ENCODE results near the gene CSNK1D.
"Not testable (repeated sequence)": the region's sequence is repeated elsewhere in the genome, so short reads cannot be mapped to it uniquely, and the experiment has no call there.

Gene CSNK1D

DNA sequence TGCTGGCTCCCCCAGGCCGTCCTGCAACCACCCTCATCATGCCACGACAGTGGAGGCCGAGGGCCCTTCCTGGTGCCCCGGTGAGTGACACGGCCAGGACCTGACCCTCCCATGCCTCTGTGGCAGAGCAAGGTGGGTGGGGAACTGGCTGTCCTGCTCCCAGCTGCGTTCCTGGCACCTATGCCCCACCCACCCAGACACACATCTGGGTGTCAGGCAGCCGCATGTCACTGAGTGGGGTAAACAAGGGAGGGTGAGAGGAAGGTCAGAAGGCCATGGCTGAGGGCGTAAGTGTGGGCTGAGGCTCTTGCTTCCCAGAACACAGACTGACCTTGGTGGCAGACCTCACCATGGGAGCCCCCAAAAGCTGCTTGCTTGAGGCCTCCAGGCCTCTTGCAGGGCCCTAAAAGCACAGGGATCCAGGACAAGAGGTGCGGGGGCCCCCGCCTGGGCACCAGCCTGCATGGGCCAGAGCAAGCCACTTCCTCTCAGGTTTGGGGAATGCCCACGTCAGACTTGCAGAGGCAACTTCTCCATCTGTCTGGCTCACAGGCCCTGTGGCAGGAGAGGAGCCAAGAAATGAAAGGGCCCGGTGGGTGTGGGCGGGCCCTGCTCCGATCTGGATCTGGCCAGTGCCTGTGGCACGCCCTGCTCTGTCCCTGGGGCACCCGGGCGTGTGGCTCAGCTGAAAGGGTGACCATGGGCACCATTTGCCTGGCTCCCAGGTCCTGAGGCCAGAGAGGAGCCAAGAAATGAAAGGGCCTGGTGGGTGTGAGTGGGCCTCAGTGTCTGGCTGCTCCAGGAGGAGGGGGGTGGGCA lies 57.0 kb downstream of the CSNK1D start:
- peak; percentile 91 for DNase-seq (ENCODE audit: low spot score)
- FAIRE-seq: peak; percentile 82

DNA sequence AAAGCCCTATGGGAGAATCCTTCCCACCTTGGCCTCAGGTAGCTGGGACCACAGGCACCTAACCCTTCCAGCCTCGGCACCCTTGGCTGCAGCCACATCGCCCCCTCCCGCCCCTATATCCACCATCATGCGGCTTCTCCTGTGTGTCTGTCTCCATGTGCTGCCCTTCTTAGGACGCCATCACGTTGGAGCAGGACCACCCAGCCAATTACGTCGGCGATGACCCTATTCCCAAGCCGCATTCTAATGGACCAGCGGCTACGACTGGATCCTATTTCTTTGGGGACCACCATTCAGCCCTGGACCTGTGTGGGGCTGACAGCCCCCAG lies 57.6 kb downstream of the CSNK1D start:
- FAIRE-seq: no peak

DNA sequence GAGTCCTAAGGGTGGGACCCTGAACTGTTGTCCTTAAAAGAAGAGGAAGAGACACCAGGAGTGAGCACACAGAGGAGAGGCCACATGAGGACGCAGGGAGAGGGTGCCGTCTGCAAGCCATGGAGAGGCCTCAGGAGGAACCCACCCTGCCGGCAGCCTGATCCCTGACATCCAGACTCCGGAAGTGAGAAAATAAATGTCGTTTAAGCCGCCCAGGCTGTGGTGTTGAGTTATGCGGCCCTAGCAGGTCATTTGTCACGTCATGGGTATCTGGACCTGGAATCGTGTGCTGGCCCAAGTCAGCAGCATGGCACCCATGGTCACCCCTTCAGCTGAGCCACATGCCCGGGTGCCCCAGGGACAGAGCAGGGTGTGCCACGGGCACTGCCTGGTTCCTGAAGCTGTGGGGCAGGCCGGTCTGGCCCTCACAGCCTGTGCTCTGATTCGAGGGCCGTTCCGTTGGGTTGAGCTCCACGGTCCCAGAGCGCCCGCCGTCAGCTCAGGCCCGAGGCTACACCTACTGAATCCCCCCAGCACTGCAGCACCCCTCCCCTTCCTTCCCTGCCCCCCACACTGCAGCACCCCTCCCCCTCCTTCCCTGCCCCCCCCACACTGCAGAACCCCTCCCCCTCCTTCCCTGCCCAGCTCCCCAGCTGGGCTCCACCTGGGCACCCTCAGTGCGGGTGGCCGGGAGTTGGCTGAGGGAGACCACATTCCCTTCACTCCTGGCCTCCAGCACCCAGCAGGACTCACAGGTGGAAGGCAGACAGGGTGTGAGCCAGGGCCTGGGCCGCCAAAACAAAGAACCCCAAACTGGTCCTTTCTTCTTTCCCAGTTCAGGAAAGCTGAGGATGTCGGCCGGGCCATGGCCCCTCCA lies 58.2 kb downstream of the CSNK1D start:
- FAIRE-seq (no peak), DNase-seq (ENCODE audit: low spot score) (peak; percentile 36)

More for the DNA sequence above, 57.6 kb downstream of the CSNK1D start:
- no peak for DNase-seq (ENCODE audit: low spot score)

DNA sequence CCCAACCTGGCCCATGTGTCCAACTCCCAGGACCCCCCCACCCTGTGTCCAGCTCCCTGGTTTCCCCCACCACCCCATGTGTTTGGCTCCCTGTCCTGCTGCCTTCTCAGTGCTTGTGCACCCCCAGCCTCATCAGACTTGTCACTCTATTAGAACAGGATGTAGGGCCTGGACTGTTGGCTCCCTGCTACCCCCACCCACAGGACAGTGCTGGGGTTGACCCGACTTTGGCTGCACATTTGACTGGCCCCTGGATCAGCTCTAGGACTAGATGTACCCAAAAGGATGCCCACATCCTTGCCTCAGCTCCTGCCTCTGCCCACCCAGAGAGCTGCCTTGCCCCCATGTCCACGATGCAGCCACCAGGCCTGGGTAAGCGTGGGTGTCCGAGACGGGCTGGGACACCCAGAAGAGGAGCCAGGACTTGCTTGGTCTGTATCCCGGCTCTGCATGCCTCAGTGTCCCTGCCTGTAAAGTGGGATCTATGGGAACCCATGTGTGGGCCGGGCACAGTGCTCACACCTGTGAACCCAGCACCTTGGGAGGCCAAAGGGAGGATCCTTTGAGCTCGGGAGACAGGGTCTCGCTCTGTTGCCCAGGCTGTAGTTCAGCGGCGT lies 59.4 kb downstream of the CSNK1D start:
- DNase-seq (ENCODE audit: low spot score): no peak
- FAIRE-seq: no peak

DNA sequence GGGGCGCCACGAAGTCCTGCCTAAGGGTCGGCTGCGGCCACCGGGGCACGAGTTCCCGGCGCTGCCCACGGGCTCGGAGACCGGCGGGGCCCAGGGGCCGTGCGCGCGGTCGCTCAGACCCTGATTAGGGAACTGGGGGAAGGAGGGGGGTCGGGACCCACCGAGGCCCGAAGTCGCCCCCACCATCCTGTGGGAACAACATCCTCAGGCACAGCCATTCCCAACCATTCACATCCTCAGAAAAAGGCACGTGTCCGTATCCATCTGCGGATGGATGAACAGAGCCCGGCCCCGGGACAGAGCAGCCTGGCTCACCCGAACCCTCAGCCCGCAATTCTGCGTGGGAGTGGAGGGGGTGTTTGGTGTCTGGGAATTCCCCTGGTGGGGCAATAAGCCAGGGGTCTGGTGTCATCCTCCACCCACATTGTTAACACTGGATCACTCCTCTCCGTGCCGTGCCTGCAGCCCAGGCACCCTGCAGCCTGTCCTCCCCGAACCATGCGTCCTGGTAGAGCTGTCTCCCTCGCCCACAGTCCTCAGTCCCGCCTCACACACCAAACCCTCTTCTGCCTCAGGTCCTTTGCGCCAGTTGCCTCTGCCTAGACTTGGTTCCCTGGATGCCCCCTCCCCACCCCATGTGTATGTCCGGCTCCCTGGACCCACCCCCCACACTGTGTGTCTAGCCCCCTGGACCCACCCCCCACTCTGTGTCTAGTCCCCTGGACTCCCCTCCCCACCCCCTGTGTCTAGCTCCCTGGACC lies 60.1 kb downstream of the CSNK1D start:
- DNase-seq (ENCODE audit: low spot score): peak; percentile 92
- peak; percentile 79 for FAIRE-seq

DNA sequence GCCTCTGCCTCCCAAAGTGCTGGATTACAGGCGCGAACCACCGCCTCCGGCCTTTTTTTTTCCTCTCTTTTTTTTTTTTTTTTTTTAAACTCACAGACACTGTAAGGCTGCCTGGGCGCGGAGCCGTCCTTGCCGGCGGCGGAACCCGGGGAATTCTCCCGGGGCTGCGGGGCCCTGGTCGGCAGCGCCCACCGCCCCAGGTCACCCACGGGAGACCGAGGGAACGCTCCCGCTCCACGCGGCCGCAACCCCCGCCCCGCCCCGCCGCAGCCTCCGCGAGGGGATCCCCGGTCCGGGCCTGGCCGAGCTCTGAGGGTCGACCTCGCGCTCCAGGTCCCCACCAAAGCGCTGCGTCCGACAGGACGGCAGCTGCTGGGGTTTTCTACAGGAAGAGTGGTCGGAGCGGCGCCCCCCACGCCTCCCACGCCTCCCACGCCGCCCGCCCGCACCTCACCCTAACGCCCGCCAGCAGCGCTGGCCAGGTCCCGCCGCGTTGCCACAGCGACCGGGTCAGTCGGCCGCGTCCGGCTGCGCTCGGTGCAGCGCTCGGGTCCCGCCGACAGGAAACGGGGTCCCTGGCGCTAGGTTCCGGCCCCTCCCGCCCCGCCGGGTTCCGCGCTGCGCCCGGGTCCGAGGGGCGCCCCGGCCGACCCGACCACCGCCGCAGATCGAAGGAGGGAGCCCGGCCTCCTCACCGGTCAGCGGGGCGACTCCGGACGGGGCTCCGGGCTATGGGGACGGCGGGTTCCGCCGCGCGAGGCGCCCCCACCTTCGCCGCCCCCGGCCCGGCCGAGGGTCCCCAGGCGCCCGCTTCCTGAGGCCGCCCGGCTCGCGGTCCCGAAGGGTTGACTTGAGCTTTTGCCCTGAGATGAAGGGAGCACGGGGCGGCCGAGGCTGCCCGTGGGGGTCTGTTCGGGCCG lies 60.9 kb downstream of the CSNK1D start, which contains the start of gene CCDC57:
TSS of gene CCDC57 (minus strand) at position 512 of the 920 bp plus-strand sequence. CDS start 10,898 bp downstream, outside the sequence.
- FAIRE-seq: no peak
- peak; percentile 61 for DNase-seq (ENCODE audit: low spot score)

DNA sequence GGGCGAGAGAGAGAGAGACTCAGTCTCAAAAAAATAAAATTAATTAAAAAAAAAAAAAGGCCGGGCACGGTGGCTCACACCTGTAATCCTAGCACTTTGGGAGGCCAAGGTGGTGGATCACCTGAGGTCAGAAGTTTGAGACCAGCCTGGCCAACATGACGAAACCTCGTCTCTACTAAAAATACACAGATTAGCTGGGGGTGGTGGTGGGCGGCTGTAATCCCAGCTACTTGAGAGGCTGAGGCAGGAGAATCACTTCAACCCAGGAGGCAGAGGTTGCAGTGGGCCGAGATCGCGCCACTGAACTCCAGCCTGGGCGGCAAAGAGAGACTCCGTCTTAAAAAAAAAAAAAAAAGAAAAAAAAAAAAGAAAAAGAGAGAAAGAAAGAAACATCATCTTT lies 62.8 kb downstream of the CSNK1D start:
- not testable (repeated sequence) for DNase-seq (ENCODE audit: low spot score); FAIRE-seq

DNA sequence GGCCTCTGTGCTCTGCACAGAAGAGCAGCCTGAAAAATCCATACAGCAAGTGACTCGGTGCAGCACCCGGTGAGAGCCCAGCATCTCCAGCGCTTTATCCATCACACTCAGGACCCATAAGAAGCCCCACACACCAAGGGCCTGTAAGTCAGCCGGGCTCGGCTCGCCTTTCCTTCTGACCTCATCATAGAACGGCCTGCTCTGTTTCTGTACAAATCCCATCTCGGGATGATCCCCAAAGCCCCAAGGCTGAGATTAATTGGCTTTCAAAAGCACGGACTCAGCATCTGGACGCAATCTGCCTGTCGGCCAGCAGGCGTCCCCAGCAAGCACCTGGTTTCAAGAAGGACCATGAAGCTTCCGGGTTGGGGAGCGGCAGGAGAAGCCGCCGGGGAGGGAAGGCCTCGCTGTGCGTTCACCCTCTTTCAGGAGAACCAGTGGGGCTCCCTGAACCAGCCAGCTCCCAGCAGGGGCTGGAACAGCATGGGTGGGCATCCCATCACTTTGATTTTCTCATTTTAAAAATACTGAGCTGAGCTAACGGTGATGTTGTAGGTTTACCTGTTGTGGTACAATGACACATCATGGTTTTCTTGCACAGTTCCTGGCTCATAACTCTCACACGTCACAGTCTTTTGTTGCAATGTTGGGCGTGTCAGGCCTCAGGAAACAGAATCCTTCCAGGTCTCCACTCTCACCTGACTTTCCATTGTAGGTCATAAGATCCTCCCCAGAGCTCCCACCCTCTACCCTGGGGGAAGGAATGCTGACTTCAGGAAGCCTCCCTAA lies 67.6 kb downstream of the CSNK1D start:
- DNase-seq (ENCODE audit: low spot score): peak; percentile 78
- FAIRE-seq: peak; percentile 27

DNA sequence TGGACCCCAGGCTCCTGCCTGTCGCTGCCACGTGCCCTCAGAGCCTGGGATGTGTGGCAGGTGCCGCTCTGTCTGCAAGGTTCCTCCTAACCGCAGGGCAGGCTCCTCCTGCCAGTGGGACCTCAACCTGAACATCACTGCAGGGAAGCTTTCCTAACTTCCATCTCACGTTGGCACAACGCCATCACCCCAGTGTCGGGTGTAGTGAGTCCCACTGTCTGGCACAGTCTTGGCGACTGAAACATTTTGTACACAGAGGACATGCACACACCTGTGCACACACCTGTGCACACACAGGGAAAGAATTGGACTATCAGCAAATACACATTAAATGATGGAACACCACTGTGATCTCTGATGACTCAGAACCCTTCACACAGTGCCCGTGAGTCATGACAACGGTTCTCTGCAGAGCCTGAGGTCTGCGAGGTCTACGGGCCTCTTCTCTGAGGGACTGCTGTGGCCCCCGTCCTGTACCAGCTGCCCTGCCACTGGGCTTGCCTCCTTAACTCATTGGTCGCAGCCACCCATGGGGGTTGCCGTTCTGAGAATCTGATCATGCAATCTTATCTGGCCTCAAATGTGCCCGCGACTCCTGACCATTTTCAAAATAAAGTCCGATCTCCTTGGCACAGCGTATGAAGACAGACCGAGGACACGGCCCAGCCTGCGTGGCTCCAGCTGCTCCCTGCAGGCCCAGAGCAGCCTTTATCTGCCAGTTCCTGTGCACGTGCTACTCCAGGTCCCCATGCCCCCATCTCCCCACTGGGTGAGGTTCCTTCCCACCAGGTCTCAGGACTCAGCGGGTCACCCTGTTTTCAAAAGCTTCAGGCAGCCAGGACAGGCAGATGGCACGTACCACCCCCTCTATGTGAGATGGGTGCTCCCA lies 68.4 kb downstream of the CSNK1D start:
- FAIRE-seq (peak; percentile 79), DNase-seq (ENCODE audit: low spot score) (peak; percentile 83)

DNA sequence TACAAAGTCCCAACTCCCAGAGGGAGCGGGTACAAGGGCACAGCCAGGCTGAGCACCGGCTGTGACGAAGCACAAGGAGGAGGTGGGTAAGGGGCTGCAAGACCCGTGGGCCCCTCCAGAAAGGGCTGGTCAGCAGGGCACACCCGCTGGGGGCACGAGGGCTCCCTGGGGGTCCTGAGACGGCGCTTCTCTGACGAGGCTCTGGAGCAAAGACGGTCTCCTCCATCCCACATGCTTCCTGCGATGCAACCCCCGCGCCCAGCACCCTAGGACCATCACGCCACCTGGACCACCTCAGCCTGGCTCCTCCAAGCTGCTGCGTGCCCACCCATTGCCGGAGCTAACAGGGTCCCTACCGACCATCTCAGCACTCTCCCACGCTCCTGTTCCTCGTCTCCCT lies 69.6 kb downstream of the CSNK1D start:
- FAIRE-seq (no peak), DNase-seq (ENCODE audit: low spot score) (no peak)

DNA sequence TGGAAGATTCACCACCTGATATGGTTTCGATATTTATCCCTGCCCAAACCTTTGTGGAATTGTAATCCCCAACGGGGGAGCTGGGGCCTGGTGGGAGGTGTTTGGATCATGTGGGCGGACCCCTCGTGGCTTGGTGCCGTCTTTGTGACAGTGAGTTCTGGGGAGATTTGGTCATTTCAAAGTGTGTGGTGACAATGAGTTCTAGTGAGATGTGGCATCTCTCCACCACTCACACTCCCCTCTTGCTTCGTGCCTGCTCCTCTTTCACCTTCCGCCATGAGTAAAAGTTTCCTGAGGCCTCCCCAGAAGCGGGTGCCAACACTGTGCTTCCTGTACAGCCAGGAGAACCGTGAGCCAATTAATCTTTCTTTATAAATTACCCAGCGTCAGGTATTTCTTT lies 70.5 kb downstream of the CSNK1D start:
- DNase-seq (ENCODE audit: low spot score) (no peak), FAIRE-seq (no peak)

DNA sequence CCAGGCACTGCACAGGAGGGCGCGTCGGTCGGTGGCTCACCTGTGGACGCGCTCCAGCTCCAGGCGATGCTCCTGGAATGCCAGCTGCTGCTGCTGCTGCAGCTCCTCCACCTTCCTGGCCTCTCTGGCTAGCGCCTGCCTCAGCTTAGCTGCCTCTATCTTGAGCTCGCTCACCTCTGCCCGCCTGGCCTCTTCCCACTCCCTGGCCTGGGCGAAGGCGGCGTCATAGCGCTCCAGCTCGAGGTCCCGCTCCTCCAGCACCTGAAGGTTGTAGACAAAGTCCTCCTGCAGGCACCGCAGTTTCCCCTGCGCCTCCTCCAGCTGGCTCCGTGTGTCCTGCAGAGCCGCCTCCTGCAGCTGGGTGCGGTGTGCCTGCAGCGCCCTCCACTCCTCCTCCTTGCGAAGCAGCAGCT lies 72.0 kb downstream of the CSNK1D start:
- FAIRE-seq (no peak), DNase-seq (ENCODE audit: low spot score) (no peak)

DNA sequence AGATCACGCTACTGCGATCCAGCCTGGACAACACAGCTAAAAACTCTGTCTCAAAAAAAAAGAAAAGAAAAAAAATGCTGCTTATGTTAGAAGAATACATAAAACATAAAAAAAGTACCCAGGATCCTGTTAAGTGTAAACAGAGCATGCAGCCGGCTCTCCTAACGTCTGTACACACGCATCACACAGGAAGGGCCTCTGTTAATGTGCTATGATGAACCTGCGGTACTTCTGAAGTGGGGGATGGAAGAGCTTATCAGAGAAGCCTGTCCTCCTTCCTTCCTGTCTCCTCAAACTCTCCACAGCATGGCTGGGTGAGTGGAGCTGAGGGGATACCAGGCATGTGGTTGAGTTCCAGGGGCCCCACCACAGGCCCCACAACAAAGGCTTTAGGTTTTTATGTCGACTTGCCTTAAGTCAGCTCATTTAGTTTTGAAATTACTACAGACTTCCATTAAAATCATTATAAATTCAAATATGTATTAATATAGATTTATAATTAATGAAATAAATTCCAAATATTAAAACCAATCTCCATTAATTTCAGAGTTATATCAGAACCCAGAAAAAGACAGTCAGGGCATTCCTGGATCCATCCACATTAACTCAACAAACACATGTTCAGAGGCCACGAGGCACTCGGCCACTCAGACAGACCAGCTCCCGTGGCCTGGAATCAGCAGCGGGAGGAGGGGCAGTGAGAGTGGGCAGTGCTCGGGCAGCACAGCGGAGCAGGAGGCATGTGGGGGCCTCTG lies 72.6 kb downstream of the CSNK1D start:
- no peak for DNase-seq (ENCODE audit: low spot score)

DNA sequence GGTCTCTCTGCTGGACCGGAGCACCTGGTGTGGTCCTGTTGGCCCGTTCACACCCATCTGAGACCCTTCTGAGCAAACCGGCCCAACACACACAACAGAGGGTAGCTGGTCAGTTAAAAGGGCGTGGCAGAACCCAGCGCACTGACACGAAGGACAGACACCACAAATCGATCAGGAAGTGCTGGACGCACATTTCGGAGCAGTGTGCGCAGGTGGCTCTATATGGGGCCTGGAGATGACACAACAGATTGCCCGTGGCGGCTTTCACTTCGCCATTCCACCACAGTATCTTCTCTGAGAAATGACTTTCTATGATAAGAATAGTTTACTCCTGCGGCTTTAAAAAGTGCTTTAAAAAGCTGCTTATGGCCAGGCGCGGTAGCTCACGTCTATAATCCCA lies 73.4 kb downstream of the CSNK1D start:
- FAIRE-seq (no peak), DNase-seq (ENCODE audit: low spot score) (no peak)

More for the DNA sequence above, 72.6 kb downstream of the CSNK1D start:
- no peak for FAIRE-seq

DNA sequence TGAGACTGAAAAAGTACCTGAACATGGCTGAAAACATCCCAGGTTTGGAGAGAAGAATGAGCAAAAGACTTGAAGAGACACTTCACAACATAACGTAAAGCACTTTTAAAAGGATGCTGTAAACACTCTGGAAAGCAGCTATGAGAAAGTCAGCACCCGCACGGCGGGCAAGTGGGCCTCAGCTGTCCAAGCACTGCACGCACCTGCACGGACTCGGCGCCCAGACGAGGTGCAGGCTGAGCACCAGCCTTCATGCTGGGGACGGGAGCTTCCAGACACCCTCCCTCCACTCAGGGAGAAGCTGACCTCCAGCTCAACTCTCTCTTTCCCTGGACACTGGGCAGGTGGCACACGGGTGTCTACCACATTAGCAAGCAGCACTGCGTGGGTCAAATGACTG lies 74.0 kb downstream of the CSNK1D start:
- FAIRE-seq: no peak
- DNase-seq (ENCODE audit: low spot score): no peak

DNA sequence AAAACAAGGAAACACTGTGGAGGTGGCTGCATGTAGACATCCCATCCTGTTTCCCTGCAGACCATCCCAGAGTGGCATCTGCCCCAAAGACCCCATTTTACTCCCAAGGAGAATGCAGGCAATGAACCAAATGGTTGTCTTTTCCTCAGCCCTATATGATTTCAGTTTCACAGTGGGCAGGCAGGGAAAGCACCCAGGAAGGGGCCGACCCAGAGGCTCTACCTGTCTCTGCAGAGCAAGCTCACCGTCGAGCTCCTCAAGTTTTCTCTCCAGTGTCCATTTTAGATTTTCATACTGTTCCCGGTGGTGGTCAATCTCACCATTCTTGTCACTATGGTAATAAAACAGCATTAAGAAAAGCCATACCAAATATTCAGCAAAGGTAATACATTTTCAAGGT lies 75.4 kb downstream of the CSNK1D start:
- FAIRE-seq (no peak), DNase-seq (ENCODE audit: low spot score) (no peak)

All from RCC 7860 (cell line).